GM19438 (cell line): Measurements from ENCODE around the gene BIRC5.

Experiments used
- ATAC-seq: cut with Tn5 transposase; IDR thresholded peaks from one replicate; pipeline ENCODE4 v1.9.1; 2021; ENCODE audit warnings: low read depth; ENCODE audit not compliant: unreplicated experiment

The BIRC5 gene

DNA sequence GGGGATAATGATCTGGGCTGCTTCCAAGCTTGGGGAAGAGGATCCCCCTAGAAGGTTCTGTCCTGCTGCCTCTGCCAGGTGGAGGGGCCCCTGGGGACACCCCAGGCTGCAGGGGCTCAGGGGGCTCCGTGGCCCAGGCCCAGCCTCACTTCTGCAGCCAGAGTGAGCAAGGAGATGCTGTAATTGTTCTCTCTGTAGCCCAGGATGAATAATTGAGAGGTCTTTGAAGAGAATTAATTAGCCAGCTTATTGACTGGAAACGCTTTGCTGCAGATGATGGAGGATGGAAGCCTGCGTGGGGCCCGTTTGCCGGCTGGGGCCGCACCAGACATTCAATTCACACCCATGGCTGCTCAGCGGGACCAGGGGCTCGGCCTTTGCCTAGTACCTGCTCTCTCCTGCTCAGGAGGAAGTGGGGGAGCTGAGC lies 55.9 kb downstream of the BIRC5 start:
- ATAC-seq: no peak

DNA sequence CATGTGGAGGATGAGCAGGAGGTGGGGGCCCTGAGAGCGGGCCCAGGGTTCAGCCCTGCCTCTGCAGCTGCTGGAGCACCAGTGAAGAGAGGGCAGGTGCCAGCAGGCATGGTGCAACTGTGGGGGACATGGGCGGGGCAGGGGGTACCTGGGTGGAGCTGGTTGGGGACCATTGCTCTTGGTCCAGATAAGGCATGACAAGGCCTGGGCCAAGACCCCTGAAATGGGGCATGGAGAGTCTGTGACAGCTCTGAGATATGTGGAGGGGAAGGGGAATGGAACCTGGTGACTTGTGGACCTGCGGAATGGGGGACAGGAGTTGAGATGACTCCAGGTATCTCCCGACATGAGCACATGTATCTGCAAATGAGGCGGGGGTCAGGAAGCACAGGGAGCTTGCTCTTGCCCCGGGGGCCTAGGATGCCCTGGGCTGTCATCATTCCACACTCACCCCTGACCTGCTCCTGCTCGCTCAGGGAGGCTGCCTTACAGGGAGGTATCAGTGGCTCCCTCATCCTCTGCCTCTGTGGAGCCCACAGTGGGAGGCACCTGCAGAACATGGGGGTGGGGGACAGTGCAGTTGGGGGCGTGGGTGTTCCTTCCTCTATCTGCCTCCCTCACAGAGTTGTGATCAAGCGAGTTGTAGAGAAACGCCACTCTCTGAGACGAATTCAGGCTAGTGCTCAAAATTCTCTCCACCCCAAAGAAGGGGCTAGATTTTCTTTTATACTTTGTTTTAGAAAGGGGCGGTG lies 57.5 kb downstream of the BIRC5 start:
- ATAC-seq: no peak

DNA sequence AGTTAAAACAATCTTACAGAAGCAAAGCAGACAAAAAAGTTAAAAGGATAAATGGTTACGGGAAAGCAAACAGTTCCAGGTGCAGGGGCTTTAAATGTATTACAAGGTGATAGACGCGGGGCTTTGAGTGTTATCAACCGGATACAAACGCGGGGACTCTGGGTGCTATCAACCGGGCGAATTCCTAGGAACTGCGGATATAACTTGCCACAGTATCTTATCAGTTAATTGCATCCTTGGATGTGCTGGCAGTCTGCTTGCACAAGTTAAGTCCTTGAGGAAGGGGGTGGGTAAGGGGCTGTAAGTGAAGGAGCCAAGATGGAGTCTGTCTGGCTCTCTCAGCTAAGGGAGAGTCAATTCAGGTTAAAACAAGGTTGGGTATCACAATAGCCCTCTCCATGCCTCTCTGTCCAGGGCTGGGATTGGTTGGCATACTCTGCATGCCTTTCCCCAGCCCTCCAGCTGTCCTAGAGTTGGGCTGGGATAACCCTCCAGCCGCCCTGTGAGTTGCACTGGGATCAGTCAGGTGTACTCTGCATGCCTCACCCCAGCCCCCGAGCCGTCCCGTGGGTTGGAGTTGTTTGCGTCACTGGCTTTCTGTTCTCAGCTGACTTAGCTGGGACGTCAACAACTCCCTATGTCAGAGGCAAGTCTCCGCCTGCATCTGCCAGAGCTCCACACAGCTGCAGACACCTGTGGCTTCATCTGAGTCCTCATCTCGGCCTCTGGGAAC lies 58.3 kb downstream of the BIRC5 start:
- ATAC-seq: no peak

DNA sequence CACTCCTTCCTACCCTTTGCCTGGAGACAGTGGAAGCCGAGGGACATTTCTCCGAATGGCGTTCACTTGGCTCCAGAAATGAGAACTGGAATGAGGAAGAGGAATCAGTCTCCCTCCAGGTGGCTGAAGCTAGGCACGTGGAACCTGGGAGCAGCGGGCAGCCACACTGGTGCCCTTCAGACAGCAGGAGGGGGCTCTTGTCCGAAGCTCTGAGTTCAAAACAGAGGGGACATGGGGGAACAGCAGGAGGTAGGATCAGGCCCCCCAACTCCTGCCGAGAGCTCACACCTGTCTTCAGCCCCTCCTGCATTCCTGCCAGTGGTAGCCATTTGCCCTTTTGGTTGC lies 58.8 kb downstream of the BIRC5 start:
- no peak for ATAC-seq

DNA sequence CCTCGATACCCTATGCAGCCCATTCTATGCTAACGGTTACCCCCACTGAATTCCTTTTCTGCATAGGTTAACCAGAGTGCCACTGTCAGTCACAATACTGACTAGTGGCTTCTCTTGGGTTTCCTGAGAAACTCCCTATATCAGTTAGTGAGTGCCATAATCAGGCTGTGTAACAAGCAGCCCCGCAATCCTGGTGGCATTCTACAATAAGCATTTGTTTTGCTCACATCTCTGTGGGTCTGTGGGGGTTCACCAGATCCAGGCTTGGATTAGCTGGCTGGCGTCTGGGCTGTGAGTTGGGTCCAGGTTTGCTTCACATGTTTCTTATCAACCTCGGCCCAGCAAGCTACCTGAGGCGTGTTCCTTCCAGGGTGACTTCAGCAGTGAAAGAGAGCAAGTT lies 59.8 kb downstream of the BIRC5 start:
- no peak for ATAC-seq
